GM12873 (cell line): ENCODE results near the gene ANO6.

Source experiments
- CTCF ChIP-seq: IDR thresholded peaks from 2 replicates; pipeline ENCODE4 v1.5.1; 2012; ENCODE audit warnings: low read depth, mild to moderate bottlenecking, moderate library complexity, low read length, control low read depth; ENCODE audit not compliant: insufficient read depth; ENCODE audit errors: missing control alignments

The ANO6 gene

GRCh38 chr12:45446013-45446412 lies 230.1 kb downstream of the ANO6 start:
- TF ChIP-seq CTCF = no peak

- TF ChIP-seq CTCF = no peak
These were observed 242.3 kb downstream of the ANO6 start for GRCh38 chr12:45458238-45458637.

DNA sequence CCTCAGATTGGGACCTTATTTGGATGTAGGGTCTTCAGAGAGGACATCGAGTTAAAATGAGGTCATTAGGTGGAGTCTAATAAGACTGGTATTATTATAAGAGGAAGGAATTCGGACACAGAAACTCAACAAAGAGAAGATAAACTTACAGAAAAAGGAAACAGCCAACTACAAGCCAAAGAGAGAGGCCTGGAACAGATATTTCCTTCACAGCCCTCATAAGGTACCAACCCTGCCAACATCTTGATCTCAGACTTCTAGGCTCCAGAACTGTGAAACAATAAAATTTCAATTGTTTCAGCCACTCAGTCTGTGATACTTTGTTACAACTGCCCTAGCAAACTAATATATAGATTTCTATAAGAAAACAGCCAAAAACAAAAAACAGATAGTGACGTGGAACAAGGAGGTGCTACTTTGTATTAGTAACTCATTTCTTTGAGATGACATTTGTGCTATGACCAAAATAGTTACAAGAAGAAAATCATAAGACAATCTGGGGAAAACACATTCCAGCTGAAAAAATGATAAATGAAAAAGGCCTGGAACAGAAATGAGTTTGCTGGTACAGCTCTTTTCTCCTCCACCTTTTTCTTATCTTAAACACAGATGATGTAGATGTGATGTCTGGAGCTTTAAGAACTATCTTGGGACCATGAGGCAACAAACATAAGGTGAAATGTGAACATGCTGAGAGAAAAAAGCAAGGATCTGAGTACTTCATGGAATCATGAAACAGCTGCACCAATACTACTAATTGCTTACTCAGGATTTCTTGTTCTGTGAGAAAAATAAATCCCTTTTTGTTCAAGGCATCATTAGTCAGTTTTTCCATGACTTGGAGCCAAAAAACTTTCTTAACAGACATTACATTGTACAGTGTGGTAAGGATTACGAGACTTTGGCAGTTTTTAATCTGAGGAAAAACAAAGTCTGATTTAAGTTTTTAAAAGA lies 243.2 kb downstream of the ANO6 start:
- TF ChIP-seq CTCF = no peak

GRCh38 chr12:45462506-45462905 lies 246.6 kb downstream of the ANO6 start:
- no peak for TF ChIP-seq CTCF

- TF ChIP-seq CTCF = no peak
These were observed 248.8 kb downstream of the ANO6 start for GRCh38 chr12:45464699-45465098.

- no peak for TF ChIP-seq CTCF
These were observed 253.1 kb downstream of the ANO6 start for GRCh38 chr12:45468751-45469615.

DNA sequence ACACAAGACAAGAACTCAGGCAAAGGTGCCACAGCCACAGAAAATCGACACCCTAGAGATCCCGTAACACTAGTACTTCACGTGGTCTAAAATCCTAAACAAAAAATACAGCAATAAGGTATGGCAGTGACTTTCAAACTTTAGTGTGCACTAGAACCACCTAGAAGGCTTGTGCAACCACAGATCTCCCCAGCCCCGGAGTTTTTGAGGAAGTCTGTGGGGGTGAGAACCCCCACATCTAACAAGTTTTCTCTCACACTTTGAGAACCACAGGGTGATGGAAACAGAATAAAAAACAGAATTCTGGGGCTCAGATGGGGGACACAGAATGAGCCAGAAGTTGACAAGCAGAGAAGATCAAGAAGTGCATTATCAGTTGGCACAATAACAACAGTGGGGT lies 254.0 kb downstream of the ANO6 start:
- no peak for TF ChIP-seq CTCF
